ENCODE measurements around the gene IGFL4.

The IGFL4 gene

GRCh38 chr19:46040952-46041500 lies at the start of gene IGFL4:
TSS of gene IGFL4 (minus strand) at chr19:46041002. CDS start at chr19:46040962, 40 bp downstream.
- in situ Hi-C loops (cut with MboI; ENCODE audit: low sequenced_read_pairs, unreplicated experiment) = no loop called here
- no peak for DNase-seq (ENCODE audit: low spot score)
- TF ChIP-seq CTCF (IDR thresholded peaks at IDR 0.05; ENCODE audit: borderline replicate concordance, control extremely low read depth, extremely low read depth, insufficient read depth, missing control alignments) = no peak

DNA sequence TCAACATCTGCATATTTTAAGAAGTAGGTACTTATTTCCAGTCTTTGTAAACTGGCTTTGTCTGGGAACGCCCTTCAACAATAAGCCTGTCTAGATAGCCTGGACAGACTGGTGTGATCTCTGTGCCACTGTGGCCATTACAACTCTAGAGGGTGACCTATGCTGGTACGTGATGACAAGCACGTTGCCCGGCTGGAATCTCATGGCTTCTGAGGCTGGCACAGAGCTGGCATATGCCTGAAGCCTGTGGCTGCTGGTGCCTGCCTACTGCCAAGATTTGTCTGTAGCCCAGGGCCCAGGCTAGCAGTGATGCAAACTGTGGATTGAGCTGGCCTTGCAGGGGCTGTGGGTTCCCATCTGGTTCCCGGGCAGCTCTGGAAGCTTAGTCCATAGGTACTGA lies 49.6 kb upstream of the IGFL4 start:
- no peak for DNase-seq (ENCODE audit: low spot score)
- no peak for TF ChIP-seq CTCF (IDR thresholded peaks at IDR 0.05; ENCODE audit: borderline replicate concordance, control extremely low read depth, extremely low read depth, insufficient read depth, missing control alignments)
- in situ Hi-C loops (cut with MboI; ENCODE audit: low sequenced_read_pairs, unreplicated experiment) = no loop called here

GRCh38 chr19:46089432-46089831 lies 48.6 kb upstream of the IGFL4 start:
- TF ChIP-seq CTCF (IDR thresholded peaks at IDR 0.05; ENCODE audit: borderline replicate concordance, control extremely low read depth, extremely low read depth, insufficient read depth, missing control alignments) = no peak
- no peak for DNase-seq (ENCODE audit: low spot score)
- in situ Hi-C loops (cut with MboI; ENCODE audit: low sequenced_read_pairs, unreplicated experiment) = loop anchor here (10.0 kb wide), 2 partner anchors 105 to 175 kb away; no protein-coding TSS in a partner anchor

- TF ChIP-seq CTCF (IDR thresholded peaks at IDR 0.05; ENCODE audit: borderline replicate concordance, control extremely low read depth, extremely low read depth, insufficient read depth, missing control alignments) = no peak
- in situ Hi-C loops (cut with MboI; ENCODE audit: low sequenced_read_pairs, unreplicated experiment) = loop anchor here (10.0 kb wide), 2 partner anchors 107 to 177 kb away; no protein-coding TSS in a partner anchor
- DNase-seq (ENCODE audit: low spot score) = no peak
Observed at GRCh38 chr19:46088101-46088500, 47.3 kb upstream of the IGFL4 start.

DNA sequence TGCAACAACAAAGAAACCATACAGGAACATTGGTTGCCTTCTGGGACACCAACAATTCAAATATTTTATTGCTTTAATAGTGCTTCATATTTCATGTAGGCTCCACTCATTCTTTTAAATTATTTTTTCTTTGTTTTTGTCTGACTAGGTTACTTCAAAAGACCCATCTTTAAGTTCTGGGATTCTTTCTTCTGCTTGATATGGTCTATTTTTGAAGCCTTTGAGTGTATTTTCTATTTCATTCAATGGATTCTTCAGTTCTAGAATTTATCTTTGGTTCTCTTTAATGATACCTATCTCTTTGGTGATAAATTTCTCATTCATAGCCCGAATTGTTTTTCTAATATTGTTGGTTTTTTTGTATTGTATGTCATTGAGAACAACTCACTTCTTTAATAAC lies 45.1 kb upstream of the IGFL4 start:
- TF ChIP-seq CTCF (IDR thresholded peaks at IDR 0.05; ENCODE audit: borderline replicate concordance, control extremely low read depth, extremely low read depth, insufficient read depth, missing control alignments) = no peak
- in situ Hi-C loops (cut with MboI; ENCODE audit: low sequenced_read_pairs, unreplicated experiment) = loop anchor here (10.0 kb wide), 2 partner anchors 109 to 179 kb away; no protein-coding TSS in a partner anchor

DNA sequence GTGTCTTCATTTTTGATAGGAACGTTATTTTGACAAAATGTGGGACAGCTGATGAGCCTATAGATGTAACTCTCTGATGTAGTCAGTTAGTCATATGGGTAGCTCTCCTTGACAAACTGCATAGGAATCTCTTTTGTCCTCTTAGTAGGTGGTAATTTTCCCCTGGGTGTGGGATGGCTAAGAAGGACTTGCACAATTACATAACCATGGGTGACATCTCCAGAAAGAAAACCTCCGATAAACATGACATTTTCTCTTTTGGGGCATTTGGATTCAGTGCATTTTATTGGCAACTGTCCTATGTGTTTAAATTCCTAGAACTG lies 41.9 kb upstream of the IGFL4 start:
- TF ChIP-seq CTCF (IDR thresholded peaks at IDR 0.05; ENCODE audit: borderline replicate concordance, control extremely low read depth, extremely low read depth, insufficient read depth, missing control alignments) = no peak
- no peak for DNase-seq (ENCODE audit: low spot score)
- in situ Hi-C loops (cut with MboI; ENCODE audit: low sequenced_read_pairs, unreplicated experiment) = loop anchor here (10.0 kb wide), 2 partner anchors 112 to 182 kb away; no protein-coding TSS in a partner anchor

More for the DNA sequence above, 45.1 kb upstream of the IGFL4 start:
- DNase-seq (ENCODE audit: low spot score) = no peak
